GM19239 (cell line): Measurements from ENCODE around the gene CENPH.
"Not testable (repeated sequence)": the region's sequence is repeated elsewhere in the genome, so short reads cannot be mapped to it uniquely, and the experiment has no call there.

Experiments used
- DNase-seq: peaks from one replicate; pipeline ENCODE4 v3.0.0; 2011; ENCODE audit warnings: low spot score; ENCODE audit not compliant: insufficient read length
- FAIRE-seq: peaks from 2 replicates; lab custom pipeline; 2011; peaks lifted over from hg19 to GRCh38; lab: Jason Lieb, UNC

The CENPH gene

DNA sequence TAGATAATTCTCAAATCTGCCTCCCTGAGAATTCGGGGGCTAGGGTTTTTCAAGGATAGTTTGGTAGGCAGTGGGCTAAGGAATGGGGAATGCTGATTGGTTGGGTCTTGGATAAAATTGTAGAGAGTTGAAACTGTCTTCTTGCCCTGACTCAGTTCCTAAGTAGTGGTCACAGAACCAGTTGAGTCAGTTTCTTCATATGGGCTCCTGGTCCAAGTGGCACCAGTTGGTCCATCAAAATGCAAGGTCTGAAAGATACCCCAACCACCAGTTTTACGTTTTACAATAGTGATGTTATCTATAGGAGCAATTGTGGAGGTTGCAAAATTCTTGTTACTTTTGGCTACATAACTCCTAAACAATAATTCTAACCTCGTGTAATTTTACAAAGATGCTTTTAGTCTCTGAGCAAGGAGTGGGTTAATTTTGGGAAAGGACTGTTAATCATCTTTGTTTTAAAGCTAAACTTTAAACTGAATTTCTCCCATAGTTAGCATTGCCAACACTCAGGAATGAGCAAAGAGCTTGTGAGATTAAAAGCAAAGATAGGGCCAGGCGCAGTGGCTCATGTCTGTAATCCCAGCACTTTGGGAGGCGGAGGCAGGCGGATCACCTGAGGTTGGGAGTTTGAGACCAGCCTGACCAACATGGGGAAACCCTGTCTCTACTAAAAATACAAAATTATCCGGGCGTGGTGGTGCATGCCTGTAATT, 53.0 kb downstream of the CENPH start:
- DNase-seq = no peak
- no peak for FAIRE-seq

DNA sequence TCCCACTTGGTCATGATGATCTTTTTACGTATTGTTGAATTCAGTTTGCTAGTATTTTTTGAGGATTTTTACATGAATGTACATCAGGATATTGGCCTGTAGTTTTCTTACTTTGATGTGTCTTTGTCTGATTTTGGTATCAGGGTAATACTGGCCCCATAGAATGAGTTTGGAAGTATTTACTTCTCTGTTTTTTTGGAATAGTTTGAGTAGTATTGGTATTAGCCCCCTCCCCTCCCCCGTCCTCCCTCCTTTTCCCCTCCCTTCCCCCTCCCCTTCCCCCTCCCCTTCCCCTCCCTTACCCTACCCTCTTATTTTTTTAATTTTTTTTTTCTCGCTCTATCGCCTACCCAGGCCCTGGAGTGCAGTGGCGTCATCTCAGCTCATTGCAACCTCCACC, 55.6 kb downstream of the CENPH start:
- DNase-seq (no peak), FAIRE-seq (no peak)

- no peak for DNase-seq
- FAIRE-seq = no peak
Observed at GRCh38 chr5:69248019-69248418, 58.6 kb downstream of the CENPH start.

GRCh38 chr5:69250593-69250992, 61.2 kb downstream of the CENPH start:
- FAIRE-seq = no peak
- no peak for DNase-seq

DNA sequence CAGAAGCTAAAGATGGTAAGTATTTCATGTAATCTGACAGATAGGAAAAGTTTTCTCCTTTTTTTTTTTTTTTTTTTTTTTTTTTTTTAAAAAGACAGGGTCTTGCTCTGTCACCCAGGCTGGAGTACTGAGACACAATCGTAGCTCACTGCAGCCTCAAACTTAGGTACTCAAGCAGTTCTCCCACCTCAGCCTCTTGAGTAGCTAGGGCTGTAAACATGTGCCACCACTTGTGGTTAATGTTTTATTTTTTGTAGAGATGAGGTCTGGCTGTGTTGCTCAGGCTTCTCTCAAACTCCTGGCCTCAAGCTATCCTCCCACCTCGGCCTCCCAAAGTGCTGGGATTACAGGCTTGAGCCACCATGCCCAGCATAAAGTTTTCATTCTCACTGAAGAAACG, 63.1 kb downstream of the CENPH start:
- FAIRE-seq (no peak), DNase-seq (no peak)

DNA sequence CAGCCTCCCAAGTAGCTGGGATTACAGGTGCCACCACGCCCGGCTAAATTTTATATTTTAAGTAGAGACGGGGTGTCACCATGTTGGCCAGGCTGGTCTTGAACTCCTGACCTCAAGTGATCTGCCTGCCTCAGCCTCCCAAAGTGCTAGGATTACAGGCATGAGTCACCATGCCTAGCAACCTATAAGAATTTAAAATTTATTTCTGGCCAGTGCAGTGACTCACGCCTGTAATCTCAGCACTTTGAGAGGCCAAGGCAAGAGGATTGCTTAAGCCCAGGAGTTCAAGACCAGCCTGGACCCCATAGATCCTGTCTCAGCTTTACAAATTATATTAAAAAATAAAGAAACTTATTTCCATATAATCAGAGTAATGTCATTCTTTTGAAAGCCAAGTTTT, 66.6 kb downstream of the CENPH start:
- DNase-seq, FAIRE-seq: not testable (repeated sequence)

DNA sequence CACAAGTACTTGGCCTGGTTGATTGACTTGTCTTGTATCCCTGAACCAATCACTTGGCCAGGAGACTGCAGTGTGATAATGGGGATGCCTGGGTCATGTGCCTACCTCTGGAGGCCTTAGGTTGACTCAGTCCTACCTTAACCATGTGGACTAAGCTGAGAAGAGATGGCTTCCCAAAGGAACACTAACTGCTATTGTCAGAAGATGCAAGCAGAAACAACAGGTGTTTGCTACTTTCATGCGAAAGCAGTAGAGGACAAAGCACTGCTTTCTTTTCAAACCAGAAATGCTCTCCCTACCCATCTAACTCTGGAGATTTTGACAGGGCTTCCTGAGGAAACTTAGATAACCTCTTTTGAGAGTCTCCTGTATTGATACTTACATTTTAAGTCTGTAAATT, 68.2 kb downstream of the CENPH start:
- FAIRE-seq (no peak), DNase-seq (no peak)
